HG02970 (cell line): ENCODE data around the gene STARD5.

Source experiments
- ATAC-seq: cut with Tn5 transposase; IDR thresholded peaks from one replicate; pipeline ENCODE4 v1.9.1; 2021; ENCODE audit warnings: mild to moderate bottlenecking, moderate library complexity, moderate number of reproducible peaks; ENCODE audit not compliant: unreplicated experiment, low FRiP score

STARD5 gene

DNA sequence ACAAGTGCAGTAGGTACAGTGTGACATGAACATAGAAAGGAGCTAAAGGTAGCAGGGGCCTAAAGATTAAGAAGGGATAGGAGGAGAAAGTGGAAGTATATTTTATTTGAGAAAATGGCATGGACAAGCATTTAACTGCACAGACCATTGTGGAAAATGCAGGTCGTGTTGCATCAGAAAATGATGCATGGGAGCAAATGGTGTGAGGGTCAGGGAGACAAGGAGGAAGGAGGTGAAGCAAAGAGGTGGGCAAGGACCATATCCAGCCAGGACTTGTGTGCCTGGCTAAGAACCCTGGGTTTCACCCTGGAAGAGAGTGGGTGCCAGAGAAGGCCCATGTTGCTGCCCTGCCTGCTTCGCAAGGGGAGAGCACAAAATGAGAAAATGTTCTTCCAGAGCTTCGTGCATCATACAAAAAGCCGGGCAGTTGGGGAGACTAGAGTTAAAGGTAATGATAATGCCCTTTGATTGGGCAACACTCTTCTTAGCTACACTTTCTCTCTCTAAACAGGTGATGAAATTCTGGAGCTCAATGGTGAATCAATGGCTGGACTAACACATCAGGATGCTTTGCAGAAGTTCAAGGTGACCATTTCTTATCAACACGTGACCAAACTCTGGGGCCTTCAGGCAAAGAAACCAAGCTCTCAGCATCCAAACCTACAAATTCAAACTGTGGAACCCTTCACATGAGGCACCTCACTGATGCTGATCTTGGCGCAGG is 45.5 kb downstream of the STARD5 start:
- ATAC-seq, result no peak

DNA sequence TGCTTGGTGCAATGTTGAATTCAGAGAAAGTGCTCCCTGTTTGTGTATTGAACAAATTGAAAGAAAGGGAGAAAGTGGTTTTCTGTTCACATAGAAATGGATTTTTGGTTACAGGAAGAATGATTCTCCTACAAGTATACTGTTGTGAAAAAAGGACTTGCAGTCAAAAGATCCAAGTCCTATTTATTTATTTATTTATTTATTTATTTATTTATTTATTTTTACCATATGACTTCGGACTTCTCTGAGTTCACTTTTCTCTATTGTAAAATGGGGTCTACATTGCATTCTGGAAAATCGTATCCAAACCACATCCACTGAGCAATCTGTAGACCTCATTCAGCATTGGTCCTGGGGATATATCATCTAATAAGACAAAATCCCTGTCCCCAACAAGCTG is 46.1 kb downstream of the STARD5 start:
- ATAC-seq, result no peak

DNA sequence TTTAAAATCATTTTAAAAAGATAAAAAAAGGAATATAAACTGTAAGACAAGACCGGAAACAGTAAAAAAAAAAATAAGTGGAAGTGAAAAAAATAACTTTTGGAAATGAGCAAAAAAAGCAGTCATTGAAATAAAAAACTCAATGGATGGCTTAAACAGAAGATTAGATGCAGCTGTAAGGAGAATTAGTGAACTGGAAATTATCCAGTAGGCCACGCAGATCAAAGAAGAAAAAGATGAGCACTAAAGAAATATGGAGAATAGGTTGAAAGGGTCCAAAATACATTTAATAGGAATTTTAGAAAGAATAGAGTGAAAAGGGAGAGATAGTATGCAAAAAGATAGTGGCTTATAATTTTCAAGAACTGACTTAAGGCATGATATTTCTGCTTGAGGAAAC is 47.0 kb downstream of the STARD5 start:
- ATAC-seq, result no peak

DNA sequence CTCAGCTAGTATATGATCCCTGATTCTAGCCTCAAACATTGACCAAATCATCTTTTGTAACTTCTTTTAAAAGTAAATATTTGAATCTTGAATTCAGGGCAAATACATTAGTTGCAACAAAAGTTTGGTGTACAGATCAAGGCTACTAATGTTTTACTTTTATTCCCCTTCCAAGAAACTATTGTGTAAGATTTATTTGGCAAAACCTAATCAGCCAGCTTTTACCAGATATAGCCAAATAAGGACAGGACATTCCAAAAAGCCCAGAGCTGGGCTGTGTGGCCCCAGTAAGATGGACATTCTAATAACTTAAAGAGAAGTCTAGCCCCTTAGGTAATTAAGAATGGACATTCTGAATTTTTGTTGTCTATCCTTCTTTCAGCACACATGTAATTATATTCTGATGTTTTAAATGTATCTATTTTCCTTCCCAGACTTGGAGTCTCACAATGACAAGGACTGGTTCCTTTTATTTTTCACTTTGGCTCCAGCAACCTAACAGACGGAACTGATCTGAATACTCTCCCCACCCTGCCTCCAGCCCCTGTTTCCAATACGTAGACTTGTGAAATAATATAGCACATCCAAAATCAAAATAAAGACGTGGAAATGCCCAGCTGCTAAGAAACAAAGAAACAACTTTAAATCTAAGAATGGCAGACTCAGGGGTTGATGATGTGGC is 48.1 kb downstream of the STARD5 start:
- no peak for ATAC-seq

DNA sequence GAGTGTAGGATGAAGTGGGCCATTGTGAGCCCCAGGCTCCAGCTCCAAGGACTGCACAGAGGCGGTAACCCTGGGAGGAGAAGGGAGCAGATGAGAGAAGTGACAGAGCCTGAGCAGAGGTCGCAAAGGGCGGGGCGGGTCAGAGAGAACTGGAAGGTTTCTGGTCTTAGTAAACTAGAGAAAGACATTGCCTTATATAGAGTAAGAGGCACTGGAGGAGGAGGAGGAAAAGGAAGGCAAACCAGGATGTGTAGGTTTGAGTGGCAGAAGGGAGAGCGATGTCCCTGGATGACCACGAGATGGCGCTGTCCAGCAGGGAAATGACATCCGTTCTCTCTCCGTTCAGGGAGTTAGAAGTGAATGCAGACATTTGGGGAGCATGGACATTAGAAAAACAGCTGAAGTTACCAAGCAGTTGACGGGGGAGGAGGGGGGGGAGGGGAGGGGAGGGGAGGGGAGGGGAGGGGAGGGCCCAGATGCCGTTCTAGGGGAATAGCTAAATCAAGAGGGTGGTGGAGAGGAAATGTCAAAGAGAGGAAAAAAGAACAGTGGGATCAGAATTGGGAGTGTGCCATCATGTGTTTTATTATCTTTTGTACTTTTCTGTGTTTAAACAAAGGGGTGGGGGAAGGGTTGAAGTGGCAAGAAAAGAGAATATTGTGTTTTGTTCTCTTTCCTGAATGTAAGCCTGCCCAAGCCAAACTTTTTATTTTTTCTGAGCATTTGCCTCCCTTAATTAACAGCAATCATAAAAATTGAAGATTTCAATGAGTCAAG is 48.8 kb downstream of the STARD5 start:
- no peak for ATAC-seq

DNA sequence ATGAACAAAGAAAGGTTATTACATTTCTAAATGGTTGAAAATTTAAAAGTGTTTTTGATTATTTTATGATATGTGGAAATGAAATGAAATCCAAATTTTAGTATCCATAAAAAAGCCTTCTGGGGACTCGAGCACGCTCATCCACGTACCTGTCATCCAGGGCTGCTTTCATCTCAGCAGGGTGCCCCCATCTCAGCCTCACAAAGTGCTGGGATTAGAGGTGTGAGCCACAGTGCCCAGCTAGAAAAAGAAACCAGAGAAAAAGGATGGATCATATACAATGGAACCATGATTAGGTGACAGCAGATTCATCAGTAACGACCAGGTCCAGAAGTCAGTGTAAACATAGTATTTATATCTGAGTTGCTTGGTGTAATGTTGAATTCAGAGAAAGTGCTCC is 49.7 kb downstream of the STARD5 start:
- no peak for ATAC-seq

DNA sequence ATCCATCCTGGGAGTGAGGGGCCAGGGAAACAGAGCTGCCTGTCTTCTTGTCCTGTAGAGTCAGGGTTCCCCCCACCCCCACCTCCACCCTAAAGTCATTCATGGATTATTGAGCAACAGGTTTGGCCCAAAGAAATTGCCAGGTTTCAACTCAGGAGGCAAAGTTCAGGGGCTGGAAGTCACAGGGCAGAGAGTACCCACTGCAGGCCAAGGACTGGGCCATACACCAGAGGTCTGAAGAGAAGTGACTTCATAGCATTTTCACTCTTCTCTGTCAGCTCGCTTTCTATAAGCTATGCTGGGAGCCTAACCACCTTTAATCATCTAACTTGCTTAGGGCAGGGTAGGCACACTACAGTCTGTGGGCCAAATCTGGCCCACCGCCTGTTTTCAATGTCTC is 50.1 kb downstream of the STARD5 start:
- no peak for ATAC-seq

DNA sequence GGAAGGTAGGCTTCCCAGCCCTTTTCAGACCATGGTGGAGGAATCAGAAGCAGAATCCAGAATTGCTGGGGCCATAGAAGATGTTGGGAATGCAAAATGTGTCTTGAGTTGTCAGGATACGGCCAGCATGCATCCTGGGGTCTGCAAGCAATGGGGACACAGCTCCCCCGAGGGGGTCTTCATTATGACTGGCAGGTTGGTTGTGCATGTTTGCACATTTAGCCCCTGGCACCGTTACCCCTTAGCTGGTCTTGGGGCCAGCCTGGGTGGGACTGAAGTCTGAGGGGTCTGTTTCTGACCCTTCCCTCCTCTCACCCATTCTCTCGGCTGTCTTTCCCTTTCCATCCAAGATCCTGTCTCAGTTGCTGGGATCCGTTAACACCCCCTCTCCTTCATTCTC is 50.7 kb downstream of the STARD5 start:
- no peak for ATAC-seq

DNA sequence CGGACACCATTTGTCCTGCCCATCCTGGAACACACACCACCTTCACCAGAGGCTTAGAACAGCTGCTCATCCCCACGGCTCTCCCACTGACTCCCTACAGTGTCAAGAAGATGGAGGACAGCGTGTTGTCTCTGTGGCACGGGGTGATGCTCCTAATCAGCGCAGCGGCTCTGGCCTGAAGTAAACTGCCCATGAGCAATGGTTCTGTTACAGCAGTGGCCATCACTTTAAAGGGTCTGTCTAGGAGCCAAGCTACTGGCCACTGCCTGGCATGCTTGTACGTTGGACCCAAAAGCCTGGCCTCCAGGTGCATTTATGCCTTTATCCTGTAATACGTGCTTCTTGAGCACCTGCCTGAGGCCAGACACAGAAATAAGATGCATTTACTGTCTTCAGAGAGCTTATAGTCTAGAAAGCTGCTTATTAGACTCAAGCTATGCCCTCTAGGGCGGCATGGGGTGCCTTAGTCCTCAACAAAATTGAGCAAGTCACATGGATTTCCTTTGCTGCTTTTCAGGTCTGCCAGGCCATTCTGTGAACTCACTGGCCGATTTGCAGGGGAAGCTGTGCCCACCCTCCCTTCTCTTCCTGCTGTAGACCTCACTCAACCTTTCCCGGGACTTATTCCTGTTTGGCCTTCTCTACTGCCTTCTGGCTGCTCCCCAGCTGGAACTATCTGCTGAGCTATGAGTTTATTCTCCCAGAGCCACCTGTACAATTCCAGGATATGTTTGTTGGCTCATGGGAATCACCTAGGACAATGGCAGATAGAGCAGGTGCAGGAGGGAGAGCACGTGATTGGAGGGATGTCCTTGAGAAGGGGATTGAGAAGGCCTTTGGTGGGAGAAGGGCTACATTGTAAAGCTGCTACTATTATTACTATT is 51.9 kb downstream of the STARD5 start:
- no peak for ATAC-seq

DNA sequence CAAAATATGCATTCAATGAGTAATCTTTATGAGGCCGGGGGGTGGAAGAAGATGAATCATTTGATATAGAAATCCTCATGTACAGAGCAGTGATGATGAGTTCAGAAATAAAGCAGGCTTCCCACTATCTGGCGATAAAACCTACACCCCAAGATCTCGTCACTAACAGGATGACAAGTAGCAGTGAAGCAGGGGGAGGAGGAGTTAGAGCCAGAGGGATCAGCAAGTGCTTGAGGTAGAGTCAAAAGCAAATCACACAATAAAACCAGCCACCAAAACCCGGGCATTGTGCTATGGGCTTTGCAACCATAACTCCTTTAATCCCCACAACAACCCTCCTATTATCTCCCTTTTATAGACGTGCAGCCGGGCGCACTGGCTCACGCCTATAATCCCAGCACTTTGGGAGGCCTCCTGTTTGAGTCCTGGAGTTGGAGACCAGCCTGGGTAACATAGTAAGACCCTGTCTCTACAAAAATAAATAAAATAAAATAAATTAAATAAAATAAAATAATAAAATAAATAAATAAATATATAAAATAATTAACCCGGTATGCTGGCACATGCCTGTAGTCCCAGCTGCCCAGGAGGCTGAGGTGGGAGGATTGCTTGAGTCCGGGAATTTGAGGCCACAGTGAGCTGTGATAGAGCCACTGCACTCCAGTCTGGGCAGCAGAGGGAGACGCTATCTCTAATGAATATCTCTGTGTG is 53.0 kb downstream of the STARD5 start:
- ATAC-seq, result no peak

DNA sequence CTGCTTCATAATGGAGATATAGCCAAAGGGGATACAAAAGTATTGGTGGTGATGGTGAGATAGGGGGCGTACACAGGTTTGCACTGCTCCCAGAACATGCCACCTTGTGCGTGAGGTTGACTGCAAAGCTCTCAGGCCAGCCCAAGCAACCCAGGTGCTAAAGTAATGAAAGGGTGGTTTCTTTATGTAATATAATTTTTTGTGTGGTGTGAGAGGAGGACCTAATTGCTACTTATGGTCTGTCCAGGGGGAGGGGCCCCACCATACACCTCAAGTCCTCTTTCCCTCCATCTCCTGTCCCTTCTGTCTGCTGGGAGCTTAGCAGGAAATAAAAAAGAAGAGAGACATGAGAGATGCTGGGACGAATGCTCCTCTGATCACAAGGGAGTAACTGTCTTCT is 53.8 kb downstream of the STARD5 start:
- ATAC-seq, result no peak

DNA sequence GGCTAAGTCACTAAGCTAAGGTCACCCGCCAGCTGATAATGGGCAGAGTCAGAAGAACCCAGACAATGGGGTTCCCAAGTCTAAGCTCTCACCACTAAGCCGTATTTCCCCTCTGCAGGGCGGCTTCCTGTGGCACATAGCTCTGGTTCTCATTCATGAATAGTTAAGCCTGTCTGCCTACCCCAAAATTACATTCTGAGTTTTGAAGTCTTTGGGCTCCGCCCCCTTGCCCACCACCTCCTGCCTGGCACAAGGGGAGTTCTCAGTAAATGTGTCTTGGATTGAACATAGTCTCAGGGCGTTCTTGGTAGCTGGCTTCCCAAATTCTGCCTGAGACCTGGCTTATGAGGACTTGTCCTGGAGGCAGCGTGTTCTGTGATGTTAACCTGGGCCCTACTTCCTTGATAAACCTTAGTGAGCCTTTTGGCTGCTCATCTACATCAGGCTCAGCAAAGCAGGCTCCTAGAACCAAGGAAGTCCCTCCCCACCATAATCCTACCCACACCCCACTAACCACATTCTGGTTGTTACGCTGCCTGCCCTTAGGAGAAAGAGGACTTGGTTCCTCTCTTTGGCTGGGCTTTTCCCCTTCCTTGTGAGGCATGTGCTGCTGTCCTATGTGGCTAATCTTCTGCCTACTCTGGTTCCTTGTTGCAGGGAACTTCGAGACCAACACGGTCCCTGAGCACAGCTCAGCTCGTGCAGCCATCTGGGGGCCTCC is 54.9 kb downstream of the STARD5 start:
- no peak for ATAC-seq

DNA sequence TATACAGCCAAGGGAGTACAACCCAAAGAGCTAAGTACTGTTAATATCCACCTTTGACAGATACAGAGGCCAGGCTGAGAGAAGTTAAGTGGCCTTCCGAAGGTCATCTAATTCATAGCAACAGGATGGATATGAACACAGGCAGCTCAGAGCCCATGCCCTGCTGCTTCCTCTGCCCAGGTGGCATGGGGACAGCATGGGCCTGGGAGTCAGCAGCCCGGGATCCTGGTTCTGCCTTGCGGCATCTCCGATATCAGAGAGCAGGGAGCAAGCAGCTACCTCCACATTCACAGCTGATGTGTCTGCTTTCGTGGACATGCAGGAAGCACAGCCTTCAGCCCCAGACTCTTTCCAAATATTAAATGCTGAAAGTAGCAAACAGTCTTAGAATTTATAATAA is 55.6 kb downstream of the STARD5 start:
- no peak for ATAC-seq

DNA sequence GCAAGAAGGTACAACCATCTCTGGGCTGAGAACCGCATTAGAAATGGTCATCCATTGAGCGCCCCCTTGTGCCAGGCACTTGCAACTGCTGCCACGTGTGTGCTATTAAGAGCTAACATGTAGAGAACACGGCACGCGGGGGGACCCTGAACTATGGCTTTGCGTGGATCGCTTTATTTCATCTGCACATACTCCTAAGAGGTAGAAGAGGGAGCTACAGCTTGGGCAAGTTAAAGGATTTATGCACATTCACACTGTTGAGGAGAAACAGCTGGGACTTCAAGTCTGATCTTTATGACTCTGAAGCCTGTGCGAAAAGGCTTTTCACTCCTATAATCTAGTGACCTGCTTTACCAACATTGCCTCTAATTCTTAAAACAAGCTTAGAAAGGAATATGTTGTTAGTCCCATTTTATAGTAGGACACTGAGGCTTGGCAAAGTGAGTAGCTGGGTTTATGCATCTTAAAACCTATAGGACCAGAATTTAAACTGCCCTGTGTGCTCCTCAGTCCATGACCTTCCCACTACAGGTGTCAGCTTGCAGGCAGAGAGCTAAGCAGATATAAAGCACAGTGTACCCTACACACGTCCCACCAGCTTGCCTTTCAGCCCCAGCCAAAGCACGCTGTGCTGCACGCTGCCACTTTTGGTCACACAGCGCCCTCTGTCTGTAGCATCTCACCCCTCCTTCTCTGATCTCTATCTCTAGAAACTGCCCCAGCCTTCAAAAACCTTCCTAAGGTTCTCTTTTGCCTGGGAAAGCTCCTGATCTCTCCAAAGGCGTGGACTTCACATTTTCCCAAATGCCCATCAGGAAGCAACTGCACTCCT is 57.8 kb downstream of the STARD5 start:
- peak; percentile 53 for ATAC-seq

DNA sequence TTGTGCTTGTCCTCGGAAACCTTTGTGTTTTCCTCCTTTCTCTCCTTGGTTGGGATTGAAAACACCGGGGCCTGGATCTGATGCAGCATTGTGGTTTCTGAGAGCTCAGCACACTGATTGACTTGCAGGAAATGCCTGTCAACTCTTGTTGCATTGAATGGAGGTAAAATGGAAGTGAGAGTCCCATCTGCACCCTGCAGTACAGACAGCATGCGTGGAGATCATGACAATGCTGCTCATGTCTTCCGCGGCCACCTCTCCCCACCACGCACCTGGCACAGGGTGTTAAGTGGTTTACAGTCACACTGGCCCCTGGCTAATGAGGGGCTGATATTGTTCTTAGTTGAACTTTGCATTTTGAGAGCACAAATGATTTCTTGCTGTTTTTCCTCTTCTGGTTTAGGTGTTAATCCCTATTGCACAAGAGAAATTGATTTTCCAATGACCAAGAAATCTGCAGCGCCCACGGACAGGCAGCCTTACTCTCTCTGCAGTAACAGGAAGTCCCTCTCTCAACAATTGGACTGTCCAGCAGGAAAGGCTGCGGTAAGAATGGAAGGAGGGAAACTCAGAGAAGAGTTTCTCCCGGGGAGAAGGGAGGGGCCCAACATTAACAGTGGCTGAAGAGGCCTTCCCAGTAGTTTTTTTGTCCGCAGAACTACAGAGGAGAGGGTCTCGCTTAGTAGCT is 58.5 kb downstream of the STARD5 start:
- no peak for ATAC-seq

DNA sequence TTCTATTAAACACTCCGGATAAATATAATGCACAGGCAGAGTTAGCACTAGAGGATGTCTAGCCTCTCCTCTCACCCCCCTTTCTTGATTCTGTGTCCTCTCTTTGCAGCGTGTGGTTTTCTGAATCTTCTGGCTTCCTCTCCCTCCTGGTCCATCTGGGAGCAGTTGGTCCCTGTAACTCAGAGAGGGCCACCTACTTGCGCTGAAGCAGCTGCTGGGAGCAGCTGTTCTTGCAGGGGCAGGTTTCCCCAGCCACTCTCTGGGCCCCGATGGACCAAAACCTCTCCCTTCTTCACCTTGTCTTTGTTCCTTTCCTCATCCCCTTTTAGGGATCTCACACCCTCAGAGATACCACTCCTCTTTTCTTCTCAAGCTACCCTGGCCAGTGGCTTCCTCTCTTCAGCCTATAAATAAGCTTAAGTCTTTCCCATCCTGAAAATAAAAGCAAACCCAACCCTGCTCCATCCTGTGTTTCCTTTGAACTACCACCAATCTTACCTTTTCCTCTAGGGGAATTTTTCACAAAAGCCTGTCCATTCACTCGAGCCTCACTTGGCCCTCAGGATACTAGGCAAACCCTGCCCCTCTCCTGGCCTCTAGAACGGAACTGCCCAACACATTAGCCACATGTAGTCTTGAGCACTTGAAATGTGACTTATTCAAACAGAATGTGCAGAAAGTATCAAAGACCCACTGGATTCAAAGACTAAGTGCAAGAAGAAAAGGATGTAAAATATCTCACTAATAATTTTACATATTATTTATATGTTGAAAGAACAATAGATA is 59.7 kb downstream of the STARD5 start:
- no peak for ATAC-seq

DNA sequence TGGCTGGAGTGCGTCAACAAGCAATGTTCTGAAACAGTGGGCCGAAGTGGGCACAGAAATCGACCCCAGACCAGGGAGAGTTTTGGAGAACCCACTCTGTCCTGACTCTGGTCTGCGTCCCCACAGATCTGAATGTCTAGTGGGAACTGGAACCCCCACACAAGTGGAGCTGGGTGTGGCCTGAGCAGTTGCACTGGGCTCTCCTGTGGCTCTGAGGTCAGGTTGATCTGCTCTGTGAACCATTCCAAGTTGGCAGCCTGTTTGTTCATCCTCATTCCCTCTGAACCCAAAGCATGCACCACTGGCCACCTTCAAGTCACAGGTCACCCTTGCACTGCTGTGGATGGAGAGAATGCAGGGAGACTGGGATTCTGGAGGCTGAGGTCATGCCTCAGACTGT is 60.5 kb downstream of the STARD5 start:
- ATAC-seq, result no peak
